ENCODE results near the gene ASIC3. TPM values are rescaled to one million over a fixed set of nuclear protein-coding genes. Genes with fewer than 3 reads are reported as not detected.

Gene ASIC3
- total and polyA plus RNA-seq, 2 donors (not counting 3 experiments of a cell fraction or from before 2014, with no cell fraction given): 0.69 to 0.70 TPM

DNA sequence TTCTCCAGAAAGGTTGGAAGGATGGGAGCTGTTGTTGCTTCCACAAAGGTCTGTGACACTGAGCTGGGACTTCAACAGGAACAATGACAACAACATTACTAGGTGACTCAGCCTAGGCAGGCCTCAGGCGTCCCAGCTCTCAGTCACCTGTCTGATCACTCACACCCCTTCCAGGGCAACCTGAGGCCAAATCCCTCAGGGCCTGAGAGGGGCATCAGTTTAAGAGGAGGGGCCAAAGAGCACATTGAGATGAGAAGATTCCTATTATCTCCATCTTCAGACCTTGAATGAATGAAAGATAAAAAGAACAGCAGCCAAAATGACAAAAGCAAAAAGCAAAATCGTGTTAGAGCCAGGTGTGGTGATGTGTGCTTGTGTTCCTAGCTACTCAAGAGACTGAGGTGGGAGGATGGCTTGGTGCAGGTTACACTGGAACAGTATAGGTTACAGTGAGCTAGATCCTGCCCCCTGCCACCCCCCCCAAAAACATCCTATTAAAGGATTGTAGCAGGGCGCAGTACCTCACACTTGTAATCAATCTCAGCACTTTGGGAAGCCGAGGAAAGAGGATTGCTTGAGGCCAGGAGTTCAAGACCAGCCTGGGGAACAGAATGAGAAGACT is 23.8 kb upstream of the ASIC3 start, which contains the start of gene ATG9B:
ATG9B (minus strand) TSS at position 60 of the 622 bp plus-strand sequence. CDS start 71 bp downstream, outside the sequence.
- H3K79me2 ChIP-seq (ENCODE audit: control insufficient read depth, insufficient read depth, low read length): no peaks in the 10 kb centered on the region
- H3K36me3 ChIP-seq (ENCODE audit: control insufficient read depth in 2 of 2, extremely low read depth in 1 of 2, insufficient read depth in 2 of 2, low read length in 2 of 2): no peaks in the 10 kb centered on the region
- POLR2A ChIA-PET: no interaction called here
- H3K27ac ChIP-seq (ENCODE audit: insufficient read depth, low read depth, low read length): no peak within 1 kb of the TSS
- H3K27me3 ChIP-seq (ENCODE audit: control insufficient read depth in 2 of 2, insufficient read depth in 2 of 2, low read length in 2 of 2): peaks cover 9 to 12% of the 10 kb centered on the region in 2 experiments
- CTCF ChIA-PET: interaction anchor here (8.8 kb wide), 1 partner anchor 16 kb away, joined by 107 read pairs; no protein-coding TSS in a partner anchor
- no peak within 1 kb of the TSS for H3K4me3 ChIP-seq (replicated peaks in 1 of 3; ENCODE audit: insufficient read depth in 1 of 3, low read depth in 1 of 3, low read length in 3 of 3)
- no peaks in the 10 kb centered on the region for H4K20me1 ChIP-seq (replicated peaks; ENCODE audit: control insufficient read depth, extremely low read depth, insufficient read depth, low read length)
- H2AFZ ChIP-seq (ENCODE audit: low read depth, low read length): no peak within 1 kb of the TSS
- no peak for FAIRE-seq
- no peak within 1 kb of the TSS for H3K9ac ChIP-seq (replicated peaks; ENCODE audit: extremely low read depth, insufficient read depth, low read length)
- DNase-seq (ENCODE audit: low read depth, low spot score): no peak
- dilution Hi-C loops (cut with MboI; ENCODE audit: extremely low pct_ligation_motif_present, low sequenced_read_pairs): no loop called here
- H3K4me1 ChIP-seq (ENCODE audit: control insufficient read depth, extremely low read depth, insufficient read depth, low read length): peaks cover 10% of the 10 kb centered on the region
- BruUV-seq (replicated peaks): no TSS peak
- no peak within 1 kb of the TSS for H3K4me2 ChIP-seq (ENCODE audit: insufficient read depth, low read length)
- TF ChIP-seq POLR2AphosphoS5 (IDR thresholded peaks at IDR 0.05; ENCODE audit: insufficient read depth, low read depth, low read length) (no peak), MYC (IDR thresholded peaks at IDR 0.05; ENCODE audit: low read depth, low read length) (no peak), FOS (IDR thresholded peaks at IDR 0.05; ENCODE audit: borderline replicate concordance, insufficient read depth, low read length) (no peak)
- TF ChIP-seq, protein P1, sequence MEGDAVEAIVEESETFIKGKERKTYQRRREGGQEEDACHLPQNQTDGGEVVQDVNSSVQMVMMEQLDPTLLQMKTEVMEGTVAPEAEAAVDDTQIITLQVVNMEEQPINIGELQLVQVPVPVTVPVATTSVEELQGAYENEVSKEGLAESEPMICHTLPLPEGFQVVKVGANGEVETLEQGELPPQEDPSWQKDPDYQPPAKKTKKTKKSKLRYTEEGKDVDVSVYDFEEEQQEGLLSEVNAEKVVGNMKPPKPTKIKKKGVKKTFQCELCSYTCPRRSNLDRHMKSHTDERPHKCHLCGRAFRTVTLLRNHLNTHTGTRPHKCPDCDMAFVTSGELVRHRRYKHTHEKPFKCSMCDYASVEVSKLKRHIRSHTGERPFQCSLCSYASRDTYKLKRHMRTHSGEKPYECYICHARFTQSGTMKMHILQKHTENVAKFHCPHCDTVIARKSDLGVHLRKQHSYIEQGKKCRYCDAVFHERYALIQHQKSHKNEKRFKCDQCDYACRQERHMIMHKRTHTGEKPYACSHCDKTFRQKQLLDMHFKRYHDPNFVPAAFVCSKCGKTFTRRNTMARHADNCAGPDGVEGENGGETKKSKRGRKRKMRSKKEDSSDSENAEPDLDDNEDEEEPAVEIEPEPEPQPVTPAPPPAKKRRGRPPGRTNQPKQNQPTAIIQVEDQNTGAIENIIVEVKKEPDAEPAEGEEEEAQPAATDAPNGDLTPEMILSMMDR (IDR thresholded peaks at IDR 0.05; ENCODE audit: extremely low read depth in 1 of 2, insufficient read depth in 1 of 2, low read depth in 1 of 2, low read length in 2 of 2): no peak
- H3K9me3 ChIP-seq (replicated peaks; ENCODE audit: control insufficient read depth, insufficient read depth, low read length): no peaks in the 10 kb centered on the region
- no peaks in the 10 kb centered on the region for H3K9me1 ChIP-seq (replicated peaks; ENCODE audit: control insufficient read depth, extremely low read depth, insufficient read depth, low read length)
- intact Hi-C loops (cut with micrococcal nuclease): no loop called here

All from endothelial cell of umbilical vein (primary cell).